DOHH2 (cell line): Measurements from ENCODE around the gene GRK4.

Experiments
- EZH2phosphoT487 ChIP-seq: fragments of 200-600 bp; sonication (generic); IDR thresholded peaks from 2 replicates; pipeline ENCODE4 v1.6.1; 2017; ENCODE audit warnings: borderline replicate concordance, mild to moderate bottlenecking, antibody characterized with exemption, low read length, moderate library complexity, mixed read lengths
- TF ChIP-seq, protein P1 (sequence below): fragments of 200-600 bp; sonication (generic); IDR thresholded peaks from one replicate; pipeline ENCODE4 v1.5.1; 2014; ENCODE audit warnings: antibody characterized with exemption, mild to moderate bottlenecking, low read depth, low read length; ENCODE audit not compliant: poor library complexity, severe bottlenecking

- TF ChIP-seq, protein P1, sequence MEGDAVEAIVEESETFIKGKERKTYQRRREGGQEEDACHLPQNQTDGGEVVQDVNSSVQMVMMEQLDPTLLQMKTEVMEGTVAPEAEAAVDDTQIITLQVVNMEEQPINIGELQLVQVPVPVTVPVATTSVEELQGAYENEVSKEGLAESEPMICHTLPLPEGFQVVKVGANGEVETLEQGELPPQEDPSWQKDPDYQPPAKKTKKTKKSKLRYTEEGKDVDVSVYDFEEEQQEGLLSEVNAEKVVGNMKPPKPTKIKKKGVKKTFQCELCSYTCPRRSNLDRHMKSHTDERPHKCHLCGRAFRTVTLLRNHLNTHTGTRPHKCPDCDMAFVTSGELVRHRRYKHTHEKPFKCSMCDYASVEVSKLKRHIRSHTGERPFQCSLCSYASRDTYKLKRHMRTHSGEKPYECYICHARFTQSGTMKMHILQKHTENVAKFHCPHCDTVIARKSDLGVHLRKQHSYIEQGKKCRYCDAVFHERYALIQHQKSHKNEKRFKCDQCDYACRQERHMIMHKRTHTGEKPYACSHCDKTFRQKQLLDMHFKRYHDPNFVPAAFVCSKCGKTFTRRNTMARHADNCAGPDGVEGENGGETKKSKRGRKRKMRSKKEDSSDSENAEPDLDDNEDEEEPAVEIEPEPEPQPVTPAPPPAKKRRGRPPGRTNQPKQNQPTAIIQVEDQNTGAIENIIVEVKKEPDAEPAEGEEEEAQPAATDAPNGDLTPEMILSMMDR: no peak
- no peak for TF ChIP-seq EZH2phosphoT487
Observed at GRCh38 chr4:2938906-2939305, 24.5 kb upstream of the GRK4 start.
